Mucosa of rectum (tissue), 2 donors: Measurements from ENCODE around the gene FARP1.

ENCODE experiments used
- H3K27ac ChIP-seq, 2 donors: one replicate each; pipeline ENCODE4 v1.7.0; 2013; ENCODE audit warnings: inconsistent platforms in 2 of 2, low read depth in 2 of 2, low read length in 2 of 2
- H3K27me3 ChIP-seq, 2 donors: one replicate each; pipeline ENCODE4 v1.7.0; 2013; ENCODE audit warnings: low read length in 2 of 2; ENCODE audit not compliant: control insufficient read depth in 2 of 2, insufficient read depth in 2 of 2
- H3K36me3 ChIP-seq, 2 donors: one replicate each; pipeline ENCODE4 v1.7.0; 2013; ENCODE audit warnings: low read length in 2 of 2; ENCODE audit not compliant: control insufficient read depth in 2 of 2, insufficient read depth in 2 of 2
- H3K4me1 ChIP-seq, 2 donors: one replicate each; pipeline ENCODE4 v1.7.0; 2013; ENCODE audit warnings: low read length in 2 of 2, mild to moderate bottlenecking in 1 of 2; ENCODE audit not compliant: control insufficient read depth in 2 of 2, insufficient read depth in 2 of 2
- H3K4me3 ChIP-seq, 2 donors: one replicate each; pipeline ENCODE4 v1.7.0; 2013; ENCODE audit warnings: low read length in 2 of 2
- H3K9ac ChIP-seq, 2 donors: one replicate each; pipeline ENCODE4 v1.7.0; 2013; ENCODE audit warnings: low read length in 2 of 2, low read depth in 1 of 2, mild to moderate bottlenecking in 1 of 2
- H3K9me3 ChIP-seq, 2 donors: one replicate each; pipeline ENCODE4 v1.7.0; 2013; ENCODE audit warnings: low read length in 2 of 2; ENCODE audit not compliant: control insufficient read depth in 2 of 2
- donor health status: healthy.
- donor health status: Normal muscosa, but diverticular disease.

The FARP1 gene

DNA sequence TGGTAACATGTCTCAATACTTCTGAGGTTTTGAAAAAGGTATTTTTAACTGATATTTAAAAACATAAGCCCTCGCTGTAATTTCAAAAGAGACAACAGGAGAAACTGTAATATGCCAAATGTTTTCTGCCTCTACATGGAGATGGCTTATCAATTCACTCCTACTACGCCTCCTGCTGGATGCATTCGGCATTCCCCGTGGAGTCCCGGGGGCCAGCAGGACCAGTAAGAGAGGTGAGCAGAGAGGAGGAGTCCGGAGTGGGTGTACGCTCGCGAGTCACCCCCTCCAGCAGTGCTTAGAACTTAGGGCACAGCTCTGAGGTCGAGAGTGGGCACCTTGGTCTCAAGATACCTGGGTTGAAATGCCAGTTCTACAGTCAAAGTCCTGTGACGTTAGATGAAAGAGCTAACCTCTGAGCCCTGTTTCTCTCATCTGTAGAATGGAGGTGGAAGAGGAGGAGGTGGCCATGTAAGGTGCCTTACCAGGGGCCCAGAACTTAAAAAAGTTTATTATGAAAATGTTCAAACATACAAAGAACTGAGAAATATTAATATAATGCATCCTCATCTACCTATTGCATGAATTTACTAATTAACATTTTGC, 323.8 kb downstream of the FARP1 start:
- no peaks in the 10 kb centered on the region for H3K9me3 ChIP-seq
- no peak overlapping the region for H3K27ac ChIP-seq
- H3K27me3 ChIP-seq = no peaks in the 10 kb centered on the region
- H3K36me3 ChIP-seq = peaks cover 64 to 73% of the 10 kb centered on the region in 2 donors
- no peak overlapping the region for H3K4me3 ChIP-seq
- H3K4me1 ChIP-seq = peaks cover 0 to 5% of the 10 kb centered on the region in 2 donors
- no peak overlapping the region for H3K9ac ChIP-seq

DNA sequence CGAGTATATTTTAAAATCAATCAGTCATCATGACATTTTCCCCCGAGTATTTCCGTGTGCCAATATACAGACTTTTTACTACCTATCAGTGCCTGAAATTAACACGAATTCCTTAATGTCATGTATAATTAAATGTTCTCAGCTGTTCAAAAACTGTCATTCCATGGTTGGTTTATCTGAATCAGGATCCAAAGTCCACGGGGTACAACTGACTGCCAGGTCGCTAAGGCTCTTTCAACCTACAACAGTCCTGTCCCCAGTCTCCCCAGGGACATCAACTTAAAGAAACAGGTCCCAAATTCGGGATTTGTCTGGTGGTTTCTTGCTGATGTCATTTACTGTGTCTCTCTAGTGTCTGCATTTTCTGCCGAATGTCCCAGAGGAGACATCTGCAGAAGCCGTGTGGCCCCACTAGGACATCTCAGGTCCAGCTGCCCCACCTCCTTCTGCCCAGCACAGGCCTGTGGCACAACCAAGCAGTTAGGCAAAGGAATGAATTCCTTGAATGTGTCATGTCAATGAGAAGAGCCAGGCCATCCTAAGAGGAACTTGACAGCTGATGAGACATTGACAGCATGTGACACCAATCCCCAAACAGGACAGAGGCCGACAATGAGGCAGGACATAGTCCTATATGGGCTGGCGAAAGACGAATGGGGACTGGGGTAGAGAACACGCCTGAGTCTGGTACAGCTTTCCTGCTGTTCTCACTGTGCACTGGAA, 324.5 kb downstream of the FARP1 start:
- H3K9me3 ChIP-seq = no peaks in the 10 kb centered on the region
- H3K4me3 ChIP-seq = no peak overlapping the region
- H3K27ac ChIP-seq = no peak overlapping the region
- no peak overlapping the region for H3K9ac ChIP-seq
- H3K4me1 ChIP-seq = peaks cover 0 to 3% of the 10 kb centered on the region in 2 donors
- H3K27me3 ChIP-seq = no peaks in the 10 kb centered on the region
- H3K36me3 ChIP-seq = peaks cover 65 to 74% of the 10 kb centered on the region in 2 donors

DNA sequence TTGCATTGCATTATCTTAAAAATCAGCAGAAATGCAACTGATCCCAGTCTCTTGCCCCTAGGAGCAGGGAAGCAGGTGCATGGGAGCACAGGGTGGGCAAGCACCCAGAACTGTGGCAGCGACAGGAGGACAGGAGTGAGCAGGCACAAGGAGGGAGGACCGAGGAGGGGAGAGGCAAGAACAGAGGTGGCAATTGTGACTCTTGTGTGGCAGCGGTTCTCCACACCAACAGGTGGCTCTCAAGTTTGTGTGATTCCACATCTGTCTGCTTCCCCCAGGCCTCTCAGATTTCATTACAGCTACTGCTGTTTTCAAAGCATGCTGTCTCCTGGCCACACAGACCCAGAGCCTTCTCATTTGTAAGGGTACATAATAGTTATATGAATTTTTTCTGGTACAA, 325.5 kb downstream of the FARP1 start:
- Histone ChIP-seq H3K27ac (no peak overlapping the region), H3K4me3 (no peak overlapping the region), H3K27me3 (no peaks in the 10 kb centered on the region), H3K9me3 (no peaks in the 10 kb centered on the region), H3K4me1 (peaks cover 1 to 3% of the 10 kb centered on the region in 2 donors), H3K36me3 (peaks cover 62 to 71% of the 10 kb centered on the region in 2 donors), H3K9ac (no peak overlapping the region)

DNA sequence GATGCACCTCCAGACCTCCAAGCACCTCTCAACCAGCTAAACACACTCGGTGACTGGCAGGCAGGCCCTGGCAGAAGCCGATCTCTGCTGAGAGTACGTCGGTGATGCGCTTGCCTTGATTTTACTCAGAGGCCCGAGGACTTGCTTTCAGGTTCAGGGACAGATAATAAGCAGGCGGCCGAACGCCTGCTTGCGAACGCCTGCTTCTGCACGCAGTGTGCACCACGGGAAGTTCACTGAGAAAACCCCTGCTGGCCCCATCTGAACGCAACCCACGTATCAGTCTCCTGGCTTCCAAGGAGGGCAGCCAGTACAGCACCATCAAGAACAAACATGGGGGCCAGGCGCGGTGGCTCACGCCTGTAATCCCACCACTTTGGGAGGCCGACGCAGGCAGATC, 326.0 kb downstream of the FARP1 start:
- Histone ChIP-seq H3K36me3 (peaks cover 60 to 71% of the 10 kb centered on the region in 2 donors), H3K9me3 (no peaks in the 10 kb centered on the region)

DNA sequence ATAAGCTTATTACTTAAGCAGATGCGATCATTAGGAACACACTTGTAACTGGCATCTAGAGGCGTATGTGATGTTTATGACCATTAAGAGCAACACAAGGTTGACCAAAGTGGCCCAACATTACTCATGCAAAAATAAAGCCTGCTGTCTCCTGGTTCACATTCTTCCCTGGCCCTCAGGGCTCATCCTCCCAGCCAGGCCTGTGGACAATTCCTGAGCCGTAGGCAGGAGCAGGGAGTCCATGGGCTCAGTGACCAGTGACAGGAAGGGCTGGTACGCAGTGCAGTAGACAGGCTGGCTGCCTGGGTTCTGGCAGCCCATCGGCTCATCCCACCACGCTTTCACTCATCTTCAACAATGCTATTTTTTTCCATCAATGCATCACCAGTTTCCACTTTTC, 328.0 kb downstream of the FARP1 start:
- Histone ChIP-seq H3K27ac (no peak overlapping the region), H3K4me1 (peaks cover 6 to 11% of the 10 kb centered on the region in 2 donors), H3K27me3 (no peaks in the 10 kb centered on the region), H3K36me3 (peaks cover 55 to 70% of the 10 kb centered on the region in 2 donors), H3K4me3 (no peak overlapping the region), H3K9ac (no peak overlapping the region), H3K9me3 (no peaks in the 10 kb centered on the region)

More for the DNA sequence above, 326.0 kb downstream of the FARP1 start:
- H3K9ac ChIP-seq = no peak overlapping the region
- H3K27ac ChIP-seq = no peak overlapping the region
- no peak overlapping the region for H3K4me3 ChIP-seq
- H3K27me3 ChIP-seq = no peaks in the 10 kb centered on the region
- peaks cover 3 to 5% of the 10 kb centered on the region in 2 donors for H3K4me1 ChIP-seq

DNA sequence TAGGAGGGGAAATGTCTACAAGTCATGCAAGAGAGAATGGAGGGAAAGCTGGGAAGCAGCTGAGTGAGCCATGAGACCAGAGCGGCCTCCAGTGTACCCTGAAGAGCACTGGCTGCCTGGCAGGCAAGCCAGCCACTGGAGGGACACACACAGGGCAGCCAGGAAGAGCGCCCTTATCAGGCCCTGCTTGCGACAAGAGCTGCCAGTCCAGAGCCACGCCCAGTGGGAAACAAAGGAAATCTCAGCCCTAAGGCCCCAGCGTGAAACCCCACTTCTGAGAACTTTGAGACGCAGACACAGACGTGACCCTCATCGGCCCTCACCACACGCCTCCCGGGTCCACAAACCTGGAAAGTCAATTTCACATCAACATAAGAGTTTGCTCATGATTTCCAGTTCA, 329.0 kb downstream of the FARP1 start:
- Histone ChIP-seq H3K4me1 (peaks cover 6 to 11% of the 10 kb centered on the region in 2 donors), H3K9ac (no peak overlapping the region), H3K4me3 (no peak overlapping the region), H3K27me3 (no peaks in the 10 kb centered on the region), H3K27ac (no peak overlapping the region), H3K36me3 (peaks cover 49 to 64% of the 10 kb centered on the region in 2 donors), H3K9me3 (no peaks in the 10 kb centered on the region)

DNA sequence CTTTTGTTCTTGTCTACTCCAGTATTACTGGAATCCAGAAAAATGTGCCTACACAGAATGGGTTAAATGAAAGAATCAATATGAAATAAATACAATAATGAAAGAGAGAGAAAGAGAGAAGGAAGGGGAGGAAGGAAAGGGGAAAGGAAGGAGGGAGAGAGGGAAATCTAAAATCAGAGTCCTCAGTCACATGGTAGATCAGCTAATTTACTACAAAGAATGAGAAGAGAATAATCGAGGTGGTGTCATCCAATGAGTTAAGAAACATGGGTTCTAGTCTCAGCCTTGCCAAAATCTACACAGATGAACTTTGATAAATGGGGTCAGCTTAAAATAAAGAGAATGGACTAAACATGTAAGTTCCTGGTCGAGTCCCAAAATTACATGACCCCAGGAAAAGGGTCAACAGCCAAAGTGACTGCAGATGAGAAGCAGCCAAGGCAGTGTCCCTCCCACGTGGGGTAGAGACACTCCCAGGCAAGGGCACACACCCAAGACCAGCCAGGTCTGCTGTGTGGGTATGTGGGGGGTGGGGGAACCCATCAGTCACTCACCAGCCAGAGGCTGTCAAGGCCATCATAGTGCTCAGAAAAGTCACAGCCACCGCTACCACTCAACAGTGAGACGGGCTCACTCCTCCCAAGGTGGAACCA, 330.4 kb downstream of the FARP1 start:
- Histone ChIP-seq H3K9ac (no peak overlapping the region), H3K9me3 (no peaks in the 10 kb centered on the region), H3K36me3 (peaks cover 40 to 54% of the 10 kb centered on the region in 2 donors), H3K4me3 (no peak overlapping the region), H3K27ac (peak overlapping the region in 1 of 2 donors; percentile 23), H3K27me3 (no peaks in the 10 kb centered on the region), H3K4me1 (peaks cover 8 to 11% of the 10 kb centered on the region in 2 donors)

DNA sequence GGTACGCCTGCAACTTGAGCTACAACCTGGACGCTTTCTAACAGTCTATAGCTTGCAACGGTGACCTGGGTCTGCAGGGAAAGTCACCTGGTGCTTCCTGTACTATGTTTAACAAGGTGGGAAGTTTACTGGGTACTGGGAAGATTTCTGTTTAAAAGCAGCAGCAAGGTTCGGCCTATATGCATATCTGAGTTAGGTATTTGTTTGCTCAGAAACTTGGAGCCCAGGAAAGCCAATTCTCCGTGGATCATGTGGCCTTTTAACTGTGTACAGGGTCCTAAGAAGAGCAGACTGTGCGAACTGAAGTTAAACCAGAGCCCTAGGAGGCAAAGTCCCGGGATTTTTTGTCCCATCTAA, 330.9 kb downstream of the FARP1 start:
- peak overlapping the region in 1 of 2 donors; percentile 26 for H3K27ac ChIP-seq
- H3K9me3 ChIP-seq = no peaks in the 10 kb centered on the region
- H3K9ac ChIP-seq = no peak overlapping the region
- H3K4me1 ChIP-seq = peaks cover 10 to 11% of the 10 kb centered on the region in 2 donors
- no peaks in the 10 kb centered on the region for H3K27me3 ChIP-seq
- H3K36me3 ChIP-seq = peaks cover 35 to 49% of the 10 kb centered on the region in 2 donors
- H3K4me3 ChIP-seq = no peak overlapping the region

DNA sequence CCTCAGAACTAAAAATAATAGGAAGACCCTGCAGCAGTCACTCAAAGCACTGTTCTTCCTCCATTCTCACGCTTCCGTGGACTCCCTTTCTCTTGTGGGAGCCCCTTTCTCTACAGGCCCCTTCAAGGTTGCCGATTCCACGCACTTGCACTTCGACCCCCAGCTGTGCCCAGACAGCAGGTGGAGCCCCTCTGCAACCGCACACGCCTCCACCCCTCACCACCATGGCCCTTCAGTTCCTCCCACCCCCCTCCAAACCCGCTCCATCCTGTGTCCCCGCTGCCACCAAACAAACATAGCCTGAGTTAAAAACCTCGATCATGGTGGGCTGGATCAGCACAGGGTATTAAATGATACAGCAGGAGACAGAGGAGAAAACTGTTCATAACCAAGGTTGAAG, 331.4 kb downstream of the FARP1 start:
- H3K4me1 ChIP-seq = peaks cover 11 to 12% of the 10 kb centered on the region in 2 donors
- H3K27me3 ChIP-seq = no peaks in the 10 kb centered on the region
- peaks cover 31 to 46% of the 10 kb centered on the region in 2 donors for H3K36me3 ChIP-seq
- H3K9me3 ChIP-seq = no peaks in the 10 kb centered on the region
- H3K4me3 ChIP-seq = no peak overlapping the region
- no peak overlapping the region for H3K9ac ChIP-seq
- peak overlapping the region in 1 of 2 donors; percentile 26 for H3K27ac ChIP-seq

DNA sequence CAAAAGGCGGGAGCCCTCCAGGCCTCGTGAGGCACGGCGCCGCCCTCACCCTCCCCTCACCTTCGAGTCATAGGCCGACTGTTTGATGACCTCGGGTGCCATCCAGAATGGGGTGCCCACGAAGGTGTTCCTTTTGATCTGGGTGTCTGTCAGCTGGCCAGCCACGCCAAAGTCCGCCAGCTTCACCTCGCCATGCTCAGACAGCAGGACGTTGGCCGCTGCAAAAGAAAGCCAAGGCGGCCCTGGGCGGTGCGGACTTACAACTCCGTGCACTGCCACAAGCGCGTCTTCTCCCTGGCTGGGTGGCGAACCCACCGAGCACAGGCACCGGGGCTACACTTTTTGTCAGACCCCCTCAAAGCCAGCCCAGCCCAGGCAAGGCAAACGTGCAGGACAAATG, 331.9 kb downstream of the FARP1 start:
- H3K9me3 ChIP-seq = no peaks in the 10 kb centered on the region
- H3K27ac ChIP-seq = no peak overlapping the region
- no peak overlapping the region for H3K9ac ChIP-seq
- H3K27me3 ChIP-seq = no peaks in the 10 kb centered on the region
- no peak overlapping the region for H3K4me3 ChIP-seq
- peaks cover 11 to 12% of the 10 kb centered on the region in 2 donors for H3K4me1 ChIP-seq
- H3K36me3 ChIP-seq = peaks cover 31 to 46% of the 10 kb centered on the region in 2 donors
